8988T (cell line): ENCODE data around the gene CTR9.
A peak's percentile ranks its signal among the peaks of the same experiment; 100 is the strongest.
"Not testable (repeated sequence)": the region's sequence is repeated elsewhere in the genome, so short reads cannot be mapped to it uniquely, and the experiment has no call there.

Experiments used
- DNase-seq: peaks from one replicate; pipeline ENCODE4 v3.0.0; 2011

CTR9 gene

DNA sequence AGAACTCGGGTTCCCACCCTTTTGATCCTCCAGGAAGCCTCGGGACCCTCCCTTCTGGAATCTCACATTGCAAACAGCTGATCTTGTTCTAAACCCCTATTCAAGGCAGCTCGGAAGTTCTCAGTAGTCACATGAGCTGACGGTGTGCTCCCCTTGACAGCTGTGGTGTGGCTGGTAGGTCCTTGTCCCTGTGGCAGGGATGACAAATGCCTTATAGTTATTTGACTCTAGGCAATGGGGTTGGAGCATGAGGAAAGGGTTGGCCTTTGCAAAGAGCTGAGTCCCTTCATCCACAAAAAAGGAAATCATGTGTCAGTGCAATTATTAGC, 34.1 kb downstream of the CTR9 start:
- DNase-seq, result no peak

- no peak for DNase-seq
These were observed 35.4 kb downstream of the CTR9 start for GRCh38 chr11:10786451-10786850.

DNA sequence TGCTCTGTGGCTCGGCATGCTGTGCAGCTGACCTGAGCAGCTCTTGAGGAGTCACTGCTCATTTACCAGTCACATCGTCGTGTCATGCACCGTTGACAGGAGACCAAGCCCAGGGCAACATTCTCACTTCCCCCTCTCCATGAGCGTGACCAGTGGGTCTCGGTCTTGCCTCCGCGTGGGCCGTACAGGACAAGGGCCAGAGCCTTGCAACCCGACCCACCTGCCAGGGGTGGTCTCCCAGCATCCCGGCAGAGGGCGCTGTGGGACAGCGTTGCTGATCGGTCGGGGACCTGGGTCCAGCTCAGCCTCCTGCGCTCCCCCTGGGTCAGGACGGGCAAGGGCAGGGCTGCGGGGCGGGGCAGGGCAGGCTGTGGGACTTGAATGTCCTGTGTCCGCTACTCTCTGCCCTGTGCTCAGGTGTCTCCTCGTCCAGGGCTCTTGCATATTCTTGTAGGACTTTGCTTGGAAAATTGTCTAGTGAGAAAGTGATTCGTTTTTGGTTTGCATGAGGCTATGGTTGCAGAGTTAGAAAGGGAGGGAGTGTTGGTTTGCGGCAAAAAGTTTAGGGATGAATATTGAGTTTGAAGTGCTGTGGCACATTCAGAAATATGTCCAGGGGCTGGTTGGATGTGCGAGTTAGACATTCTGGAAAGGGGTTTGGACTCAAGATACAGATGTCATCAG, 41.5 kb downstream of the CTR9 start:
- DNase-seq, result peak; percentile 86

- DNase-seq, result no peak
These were observed 42.6 kb downstream of the CTR9 start for GRCh38 chr11:10793470-10794255.

- no peak for DNase-seq
These were observed 45.1 kb downstream of the CTR9 start for GRCh38 chr11:10796191-10796590.

- DNase-seq, result no peak
These were observed 46.0 kb downstream of the CTR9 start for GRCh38 chr11:10797001-10797400.

GRCh38 chr11:10797531-10797930, 46.5 kb downstream of the CTR9 start:
- DNase-seq, result no peak

GRCh38 chr11:10798330-10798928, 47.4 kb downstream of the CTR9 start:
- no peak for DNase-seq

- DNase-seq, result no peak
These were observed 49.2 kb downstream of the CTR9 start for GRCh38 chr11:10800292-10800691.

DNA sequence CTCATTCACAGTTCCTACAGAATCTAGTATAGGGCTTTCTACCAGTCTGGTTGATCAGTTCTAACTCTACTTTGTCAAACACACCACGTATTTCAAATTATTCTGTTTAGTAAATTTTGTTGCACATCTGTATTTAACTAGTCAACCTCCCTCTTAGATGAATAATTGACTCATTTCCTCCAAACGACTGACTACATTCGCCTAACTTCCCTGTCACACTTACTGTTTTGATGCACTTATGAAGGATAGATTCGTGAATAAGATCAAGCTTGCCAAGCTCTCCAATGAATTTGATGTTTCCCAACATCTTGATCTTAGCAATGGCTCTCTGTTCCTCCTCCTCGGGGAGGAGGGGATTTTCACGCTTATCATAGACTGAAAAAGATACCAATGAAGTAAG, 52.6 kb downstream of the CTR9 start:
- DNase-seq, result no peak

- DNase-seq, result no peak
These were observed 54.7 kb downstream of the CTR9 start for GRCh38 chr11:10805741-10806140.

DNA sequence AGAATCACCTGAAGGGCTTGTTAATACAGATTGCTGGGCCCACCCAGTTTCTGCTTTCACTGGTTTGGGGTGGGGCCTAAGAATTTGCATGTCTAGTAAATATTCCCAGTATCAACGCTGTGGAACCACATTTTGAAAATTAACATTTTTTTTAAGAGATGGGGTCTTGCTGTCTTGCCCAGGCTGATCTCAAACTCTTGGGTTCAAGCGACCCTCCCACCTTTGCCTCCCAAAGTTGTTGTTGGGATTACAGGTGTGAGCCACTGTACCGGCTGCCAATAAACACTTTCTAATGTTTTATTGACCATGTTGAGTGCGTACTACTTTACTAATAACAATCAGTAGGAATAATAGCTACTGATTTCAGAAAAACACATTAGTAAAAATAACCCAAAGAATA, 55.2 kb downstream of the CTR9 start:
- DNase-seq, result no peak

- DNase-seq, result no peak
These were observed 56.6 kb downstream of the CTR9 start for GRCh38 chr11:10807493-10808234.

GRCh38 chr11:10808235-10808552, 57.1 kb downstream of the CTR9 start:
- no peak for DNase-seq

DNA sequence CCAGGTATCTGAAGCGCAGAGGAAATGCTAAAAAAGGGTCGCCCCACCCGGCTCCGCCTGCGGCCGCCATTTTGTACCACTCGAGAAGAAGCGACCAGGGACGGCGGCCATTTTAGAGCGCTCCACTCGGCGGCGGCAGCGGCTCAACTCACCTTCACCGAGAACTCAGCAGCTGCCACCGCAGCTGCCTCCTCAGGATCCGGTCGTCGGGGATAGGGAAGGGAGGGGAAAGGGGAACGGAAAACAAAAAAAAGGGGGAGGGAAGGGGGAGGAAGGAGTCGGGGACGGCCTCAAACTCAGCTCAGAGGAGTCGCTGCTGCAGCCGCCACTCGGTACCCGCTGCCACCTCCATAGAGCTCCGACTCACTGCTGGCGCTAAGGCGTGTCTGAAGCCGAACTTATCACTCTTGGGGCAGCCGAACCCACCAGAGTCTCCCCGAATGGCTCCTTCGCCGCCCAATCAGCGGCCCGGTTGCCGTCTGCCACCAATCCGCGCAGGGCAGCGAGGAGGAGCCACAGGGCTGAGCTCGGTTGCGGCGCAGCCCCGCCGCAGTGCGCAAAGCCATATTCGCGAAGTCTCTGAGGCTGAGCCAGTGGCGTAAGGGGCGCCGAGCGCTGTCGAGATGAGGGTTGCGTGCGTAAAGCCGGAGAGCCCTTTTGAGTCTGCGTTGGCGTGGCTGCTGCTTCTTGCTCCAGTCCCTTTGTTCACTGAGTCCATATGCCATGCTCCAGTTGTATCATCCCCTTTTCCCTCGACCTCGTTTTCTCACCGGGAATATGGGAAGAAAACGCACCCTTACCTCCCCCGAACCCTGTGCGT, 57.7 kb downstream of the CTR9 start, which contains the start of gene EIF4G2:
EIF4G2 (minus strand) TSS at position 374 of the 820 bp plus-strand sequence.
- DNase-seq, result peak; percentile 94

GRCh38 chr11:10809373-10810160, 58.5 kb downstream of the CTR9 start:
- peak; percentile 38 for DNase-seq

DNA sequence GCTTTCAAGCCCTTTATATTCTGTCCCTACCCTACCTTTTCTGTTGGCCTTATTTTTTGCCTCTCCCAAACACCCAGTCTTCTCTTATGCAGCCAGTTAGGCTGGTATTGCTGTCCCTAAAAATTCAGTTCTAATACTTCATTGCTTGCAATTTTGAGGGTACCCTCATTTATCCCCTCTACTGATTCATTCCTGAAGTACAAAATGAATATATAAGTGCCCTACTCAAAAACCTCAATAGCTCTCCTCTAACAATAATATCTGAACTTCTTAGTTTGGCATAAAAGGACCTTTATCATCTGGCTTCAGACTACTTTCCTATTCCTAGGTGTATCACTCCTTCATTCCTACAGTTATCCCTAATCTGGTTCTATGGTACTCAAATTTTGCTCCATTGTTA, 62.9 kb downstream of the CTR9 start:
- DNase-seq, result no peak

DNA sequence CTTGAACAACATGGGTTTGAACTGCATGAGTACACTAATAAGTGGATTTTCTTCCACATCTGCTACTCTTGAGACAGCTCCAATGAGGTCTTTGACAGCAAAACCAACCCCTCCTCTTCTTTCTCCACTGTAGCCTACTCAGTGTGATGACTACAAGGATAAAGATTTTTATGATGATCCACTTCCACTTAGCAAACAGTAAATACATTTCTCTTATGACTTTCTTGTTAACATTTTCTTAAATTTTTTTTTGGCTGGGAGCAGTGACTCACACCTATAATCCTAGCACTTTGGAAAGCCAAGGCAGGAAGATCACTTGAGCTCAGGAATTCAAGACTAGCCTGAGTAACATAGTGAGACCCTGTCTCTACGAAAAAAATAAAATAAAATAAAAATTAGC, 67.5 kb downstream of the CTR9 start:
- DNase-seq, result no peak

GRCh38 chr11:10822491-10822890, 71.4 kb downstream of the CTR9 start:
- not testable (repeated sequence) for DNase-seq

GRCh38 chr11:10823152-10823579, 72.1 kb downstream of the CTR9 start:
- DNase-seq, result no peak

- no peak for DNase-seq
These were observed 73.8 kb downstream of the CTR9 start for GRCh38 chr11:10824888-10825287.

- no peak for DNase-seq
These were observed 77.4 kb downstream of the CTR9 start for GRCh38 chr11:10828402-10828801.
